GM19467 (cell line): ENCODE measurements around the gene DDX10.
"Not testable (repeated sequence)": the region's sequence is repeated elsewhere in the genome, so short reads cannot be mapped to it uniquely, and the experiment has no call there.

Experiments
- ATAC-seq: cut with Tn5 transposase; IDR thresholded peaks from one replicate; pipeline ENCODE4 v1.9.1; 2021; ENCODE audit warnings: mild to moderate bottlenecking, moderate library complexity; ENCODE audit not compliant: unreplicated experiment

DDX10 gene

DNA sequence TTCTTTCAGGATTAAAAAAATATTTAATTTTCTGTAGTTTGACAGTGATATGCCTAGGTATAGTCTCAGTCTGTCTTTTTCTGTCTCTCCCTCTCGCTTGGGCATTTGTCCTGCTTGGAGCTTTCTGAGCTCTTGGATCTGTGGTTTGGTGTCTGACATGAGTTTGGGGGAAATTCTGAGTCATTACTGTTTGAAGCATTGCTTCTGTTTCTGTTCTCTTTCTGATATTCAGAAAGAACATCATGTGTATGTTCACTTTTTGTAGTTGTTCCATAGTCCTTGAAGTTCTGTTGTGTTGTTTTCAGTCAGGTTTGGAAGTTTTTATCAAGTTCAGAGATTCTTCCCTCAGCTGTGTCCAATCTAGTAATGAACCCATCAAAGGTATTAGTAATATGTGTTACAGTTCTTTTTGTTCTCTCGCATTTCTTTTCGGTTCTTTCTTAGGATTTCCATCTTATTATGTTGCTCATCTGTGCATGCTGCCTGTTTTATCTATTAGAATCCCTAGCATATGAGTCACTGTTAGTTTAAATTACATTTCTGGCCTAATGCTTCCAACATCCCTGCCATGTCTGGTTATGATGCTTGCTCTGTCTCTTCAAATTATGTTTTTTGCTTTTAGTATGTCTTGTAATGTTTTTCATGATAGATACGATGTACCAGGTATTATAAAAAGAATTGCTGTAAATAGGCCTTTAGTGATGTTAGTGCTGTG lies 48.4 kb downstream of the DDX10 start:
- no peak for ATAC-seq

DNA sequence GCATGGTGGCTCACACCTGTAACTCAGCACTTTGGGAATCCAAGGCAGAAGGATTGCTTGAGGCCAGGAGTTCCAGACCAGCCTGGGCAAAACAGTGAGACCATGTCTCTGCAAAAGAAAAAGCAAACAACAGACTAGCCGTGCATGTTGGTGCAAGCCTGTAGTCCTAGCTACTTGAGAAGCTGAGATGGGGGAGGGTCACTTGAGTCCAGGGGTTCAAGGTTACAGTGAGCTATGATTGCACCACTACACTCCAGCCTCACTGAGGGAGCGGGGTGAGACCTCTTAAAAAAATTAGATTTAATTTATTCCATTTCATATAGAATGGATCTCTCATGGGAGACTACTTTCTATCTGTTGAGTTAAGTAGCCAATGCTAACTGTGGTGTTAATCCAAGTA lies 50.4 kb downstream of the DDX10 start:
- no peak for ATAC-seq

DNA sequence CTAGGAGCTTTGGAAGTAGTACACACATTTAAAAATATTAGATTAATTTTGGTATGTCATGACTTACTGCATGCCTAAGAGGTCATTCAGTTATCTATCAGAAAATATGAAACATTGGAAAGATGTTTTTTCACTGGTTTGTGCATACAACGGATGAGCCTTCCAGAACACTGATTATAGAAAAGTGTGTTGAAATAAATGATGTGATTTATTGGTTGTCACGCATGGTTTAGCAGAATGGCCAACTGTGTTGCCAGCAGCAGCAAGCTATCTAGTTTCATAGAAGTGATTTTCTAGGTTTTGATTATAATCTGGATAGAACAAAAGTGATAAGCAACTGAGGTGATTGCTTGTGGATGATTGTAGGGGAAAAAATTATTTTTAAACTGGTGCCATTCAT lies 53.6 kb downstream of the DDX10 start:
- no peak for ATAC-seq

DNA sequence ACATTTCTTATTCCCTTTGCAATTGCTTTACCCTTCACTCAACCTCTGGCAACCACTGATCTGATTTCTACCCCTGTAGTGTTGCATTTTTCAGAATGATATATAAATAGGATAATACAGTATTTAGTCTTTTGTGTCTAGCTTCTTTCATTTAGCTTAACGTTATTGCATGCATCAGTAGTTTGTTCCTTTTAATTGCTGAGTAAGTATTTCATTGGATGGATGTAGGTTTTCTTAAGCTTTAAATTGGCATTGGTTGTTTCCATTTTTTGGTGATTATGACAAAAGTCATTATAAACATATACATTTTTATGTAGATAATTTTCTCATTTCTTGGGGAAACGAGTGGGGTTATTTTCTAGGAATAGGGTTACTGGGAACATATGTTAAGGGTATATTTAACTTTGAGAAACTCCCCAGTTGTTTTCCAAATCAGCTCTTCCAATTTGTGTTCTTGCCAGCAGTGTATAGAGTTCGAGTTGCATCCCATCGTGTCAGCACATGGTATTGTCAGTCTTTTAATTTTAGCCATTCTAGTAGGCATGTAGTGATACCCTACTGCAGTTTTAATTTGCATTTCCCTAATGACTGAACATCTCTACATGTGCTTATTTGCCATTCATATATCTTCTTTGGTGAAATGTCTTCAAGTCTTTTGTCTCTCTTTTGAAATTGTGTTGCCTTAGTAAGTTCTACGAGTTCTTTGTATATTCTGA lies 60.3 kb downstream of the DDX10 start:
- ATAC-seq = no peak

DNA sequence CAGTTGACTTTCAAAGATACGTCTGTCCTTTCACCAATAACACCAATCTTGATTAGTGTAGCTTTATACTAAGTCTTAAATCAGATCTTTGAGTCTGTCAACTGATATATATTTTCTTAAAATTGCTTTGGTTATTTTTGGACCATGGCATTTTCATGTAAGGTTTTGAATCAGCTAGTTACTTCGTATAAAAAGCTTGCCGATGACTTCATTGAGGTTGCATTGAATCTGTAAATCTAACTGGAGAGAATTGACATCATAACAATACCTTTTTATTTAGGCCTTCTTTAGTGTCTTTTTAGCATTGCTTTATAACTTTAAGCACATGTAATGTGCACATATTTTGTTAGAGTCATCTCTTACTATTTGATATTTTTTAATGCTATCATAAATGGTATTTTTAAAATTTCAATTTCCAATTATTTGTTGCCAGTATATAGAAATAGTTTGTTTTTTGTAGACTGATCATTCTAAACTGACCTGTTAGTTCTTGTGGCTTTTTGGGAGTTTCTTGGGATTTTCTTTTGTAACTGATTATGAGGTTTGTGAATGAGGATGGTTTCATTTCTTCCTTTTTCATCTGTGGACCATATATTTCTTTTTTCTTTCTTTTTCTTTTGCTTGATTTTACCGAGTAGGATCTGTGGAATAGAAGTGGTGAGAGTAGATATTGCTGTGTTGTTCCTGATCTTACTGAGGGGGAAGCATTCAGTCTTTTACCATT lies 61.4 kb downstream of the DDX10 start:
- ATAC-seq = no peak

DNA sequence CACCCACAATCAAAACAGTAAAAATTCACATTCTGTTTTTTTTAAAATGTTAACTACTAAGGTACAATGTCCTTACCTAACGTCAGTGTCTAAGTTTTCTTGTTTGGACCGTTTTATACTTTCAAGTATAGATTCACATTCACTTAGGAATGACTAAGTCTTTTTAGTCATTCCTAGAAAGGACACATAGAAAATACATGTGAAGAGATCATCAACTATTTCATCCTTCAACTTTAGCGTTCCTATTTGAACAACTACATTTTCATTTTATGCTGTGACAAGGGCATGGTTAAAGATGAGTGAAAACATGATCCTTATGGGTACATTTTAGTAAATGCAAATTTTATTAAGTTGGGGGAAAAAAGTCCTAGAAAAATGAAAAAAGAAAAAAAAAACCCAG lies 62.8 kb downstream of the DDX10 start:
- no peak for ATAC-seq

DNA sequence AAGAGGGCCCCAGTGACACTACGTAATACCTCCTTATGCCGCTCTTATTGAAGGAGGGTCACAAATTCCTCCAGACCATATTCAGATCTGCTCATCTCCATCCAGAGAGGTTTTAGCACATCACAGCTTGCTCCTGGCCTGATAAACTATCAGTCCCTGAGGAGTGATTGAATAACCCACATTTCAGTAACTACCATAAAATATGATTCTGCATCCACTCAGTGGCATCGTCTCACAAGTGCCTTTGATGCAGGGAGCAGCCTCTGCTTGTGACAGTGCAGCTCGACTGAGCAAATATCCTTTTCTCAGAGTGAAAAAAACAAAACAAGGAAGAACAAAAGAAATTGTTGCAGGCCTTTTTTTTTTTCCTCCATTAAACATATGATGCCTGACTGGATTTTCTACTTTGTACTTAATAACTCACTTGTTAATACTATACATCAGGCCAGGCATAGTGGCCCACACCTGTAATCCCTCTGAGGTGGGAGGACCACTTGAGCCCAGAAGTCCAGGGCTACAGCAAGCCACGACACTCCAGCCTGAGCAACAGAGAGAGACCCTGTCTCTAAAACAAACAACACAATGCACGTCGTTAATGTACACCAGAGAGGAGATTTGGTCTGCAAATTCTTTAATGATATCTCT lies 64.5 kb downstream of the DDX10 start:
- ATAC-seq = no peak

DNA sequence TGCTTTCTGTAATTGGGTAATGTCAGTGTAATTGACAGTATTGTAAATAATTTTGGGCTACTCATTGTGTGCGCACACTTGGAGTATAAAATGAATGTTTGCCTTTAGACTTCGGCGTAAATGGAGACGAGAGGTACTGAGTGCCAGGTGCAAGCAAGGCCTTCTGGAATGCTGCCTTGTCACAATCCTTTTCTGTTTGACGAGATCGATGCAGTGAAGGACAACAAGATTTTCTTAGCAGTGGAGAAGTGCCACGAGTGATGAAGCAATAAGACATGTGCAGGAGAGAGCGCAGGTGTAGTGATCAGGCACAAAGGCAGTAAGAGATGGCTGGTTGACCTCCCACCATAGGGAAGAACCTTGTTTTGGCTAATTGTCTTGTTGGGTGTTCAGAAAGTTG lies 67.5 kb downstream of the DDX10 start:
- ATAC-seq = no peak

DNA sequence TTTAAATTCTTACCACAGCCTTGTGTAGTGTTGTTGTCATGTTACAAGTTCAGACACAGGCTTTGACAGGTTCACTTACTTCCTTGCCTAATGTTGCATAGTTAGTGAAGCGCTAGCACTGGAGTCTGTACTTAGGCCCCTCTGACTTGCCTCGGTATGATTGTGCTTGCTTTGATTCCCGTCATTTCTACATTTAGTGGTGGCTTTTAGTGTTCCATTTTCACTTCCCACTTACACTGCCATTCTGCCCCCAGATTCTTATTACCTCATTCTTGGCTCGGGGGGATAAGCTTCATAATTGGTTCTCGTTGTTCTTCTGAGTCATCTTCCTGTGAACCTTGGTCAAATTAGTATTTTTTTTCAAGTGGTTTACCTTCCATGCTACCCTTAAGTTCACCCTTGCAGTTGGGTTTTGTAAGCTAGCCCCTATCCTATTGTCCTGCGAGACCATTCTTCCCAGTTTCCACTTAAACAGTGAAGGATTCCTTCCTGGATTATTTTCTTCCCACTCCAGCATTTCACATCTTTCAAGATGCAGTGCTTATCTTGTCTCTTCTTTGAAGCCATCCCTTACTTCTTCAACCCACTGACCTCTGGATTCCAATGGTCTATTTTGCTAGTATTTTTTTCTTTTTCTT lies 68.7 kb downstream of the DDX10 start:
- ATAC-seq = peak; percentile 82

DNA sequence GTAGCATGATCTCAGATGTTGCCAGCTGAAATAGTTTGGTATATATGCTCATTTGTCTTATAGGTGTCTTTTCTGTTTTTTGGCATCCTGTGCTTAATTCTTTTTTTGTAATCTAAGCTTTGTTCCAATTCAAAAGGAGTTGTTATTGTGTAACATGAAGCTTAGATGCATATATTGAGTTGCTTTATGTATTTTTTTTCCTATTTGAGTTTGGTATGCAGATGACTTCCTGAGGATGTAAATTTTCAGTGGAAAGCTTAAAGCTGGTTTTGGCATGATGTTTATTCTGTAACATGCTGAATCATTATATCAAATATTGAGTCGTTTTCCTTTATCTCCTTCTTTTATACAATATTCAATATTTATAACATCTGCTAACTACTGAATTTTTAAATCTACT lies 69.4 kb downstream of the DDX10 start:
- ATAC-seq = no peak

DNA sequence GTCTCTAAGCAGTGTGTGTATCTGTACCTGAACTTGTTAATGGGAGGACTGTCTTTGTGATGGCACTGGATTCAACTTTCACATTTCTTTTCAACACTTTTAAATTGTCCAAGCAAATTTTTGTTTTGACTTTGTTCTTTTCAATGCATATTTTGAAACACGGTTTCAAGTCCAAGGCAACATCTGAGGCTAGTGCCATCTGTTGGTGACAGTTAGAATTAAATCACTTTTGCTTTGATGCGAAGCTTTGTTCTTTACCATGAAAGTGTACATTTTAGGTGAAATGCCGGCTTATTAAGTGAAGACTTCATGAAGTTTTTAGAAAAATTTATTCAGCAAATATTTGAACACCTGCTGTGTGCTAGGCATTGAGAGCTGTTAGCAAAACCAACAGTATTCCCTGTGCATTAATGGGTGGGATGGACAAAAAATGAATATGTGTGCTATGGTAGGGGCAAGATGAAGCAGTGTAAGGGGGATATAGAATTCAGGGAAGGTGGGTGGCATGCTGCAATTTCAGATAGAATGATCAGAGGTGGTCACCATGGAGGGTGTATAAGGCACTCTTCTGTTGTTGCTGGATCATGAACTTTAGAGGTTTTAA lies 70.2 kb downstream of the DDX10 start:
- ATAC-seq = no peak

DNA sequence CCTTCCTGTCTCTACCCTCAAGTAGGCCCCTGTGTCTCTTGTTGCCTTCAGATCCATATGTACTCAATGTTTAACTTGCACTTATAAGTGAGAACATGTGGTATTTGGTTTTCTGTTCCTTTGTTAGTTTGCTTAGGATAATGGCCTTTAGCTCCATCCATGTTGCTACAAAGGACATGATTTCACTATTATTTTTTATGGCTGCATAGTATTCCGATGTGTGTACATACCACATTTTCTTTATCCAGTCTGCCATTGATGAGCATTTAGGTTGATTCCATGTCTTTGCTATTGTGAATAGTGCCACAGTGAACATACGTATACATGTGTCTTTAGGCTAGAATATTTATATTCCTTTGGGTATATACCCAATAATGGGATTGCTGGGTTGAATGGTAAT lies 75.3 kb downstream of the DDX10 start:
- ATAC-seq = not testable (repeated sequence)

DNA sequence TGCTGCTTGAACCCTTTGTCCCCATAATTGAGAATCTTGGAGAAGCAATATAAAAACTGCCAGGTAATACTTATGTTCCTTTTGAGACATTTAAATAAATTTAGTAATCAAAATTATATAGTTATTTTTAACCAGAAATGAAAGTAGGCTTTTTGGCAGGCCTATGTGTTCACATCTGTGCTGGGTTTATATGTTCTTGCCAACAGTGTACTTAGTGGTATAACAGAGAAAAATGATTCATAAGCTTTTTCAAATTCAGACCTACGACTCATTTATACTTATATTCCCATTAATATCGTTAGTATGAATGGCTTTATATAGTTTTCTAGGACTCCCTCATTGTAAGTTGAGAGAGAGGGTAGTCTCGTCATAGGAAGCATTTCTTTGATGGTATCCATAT lies 79.0 kb downstream of the DDX10 start:
- no peak for ATAC-seq

DNA sequence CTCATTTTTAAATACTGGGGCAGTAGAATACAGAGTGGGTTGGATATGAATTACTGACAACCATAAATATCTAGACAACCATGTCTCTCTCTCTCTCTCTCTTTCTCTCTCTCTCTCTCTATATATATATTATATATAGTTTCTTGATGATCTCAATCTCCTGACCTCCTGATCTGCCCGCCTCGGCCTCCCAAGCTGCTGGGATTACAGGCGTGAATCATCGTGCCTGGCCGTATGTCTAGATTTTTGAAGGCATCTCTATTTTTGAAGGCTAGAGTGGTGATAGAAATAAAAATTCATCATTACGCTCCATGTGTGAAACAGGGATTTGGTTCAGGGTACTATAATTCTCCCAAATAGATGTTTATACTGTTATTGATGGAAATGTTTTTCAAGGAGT lies 84.1 kb downstream of the DDX10 start:
- ATAC-seq = no peak

DNA sequence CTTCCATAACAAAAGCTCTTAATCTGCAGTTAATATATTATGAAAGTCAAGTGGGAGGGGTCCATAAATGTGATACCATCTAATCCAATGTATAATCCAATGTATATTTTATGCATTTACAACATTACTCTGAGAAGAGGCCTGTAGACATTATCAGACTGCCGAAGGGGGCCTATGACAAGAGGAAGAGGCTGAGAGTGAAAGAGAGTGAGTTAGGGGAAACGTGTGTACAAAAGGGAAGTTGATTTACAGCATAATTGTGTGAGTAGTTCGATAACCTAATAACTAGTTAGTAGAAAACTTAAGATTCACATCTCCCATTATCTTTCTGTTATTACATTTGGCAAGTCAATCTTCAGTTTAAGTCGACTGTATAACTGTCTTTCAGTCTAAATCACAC lies 86.6 kb downstream of the DDX10 start:
- no peak for ATAC-seq

DNA sequence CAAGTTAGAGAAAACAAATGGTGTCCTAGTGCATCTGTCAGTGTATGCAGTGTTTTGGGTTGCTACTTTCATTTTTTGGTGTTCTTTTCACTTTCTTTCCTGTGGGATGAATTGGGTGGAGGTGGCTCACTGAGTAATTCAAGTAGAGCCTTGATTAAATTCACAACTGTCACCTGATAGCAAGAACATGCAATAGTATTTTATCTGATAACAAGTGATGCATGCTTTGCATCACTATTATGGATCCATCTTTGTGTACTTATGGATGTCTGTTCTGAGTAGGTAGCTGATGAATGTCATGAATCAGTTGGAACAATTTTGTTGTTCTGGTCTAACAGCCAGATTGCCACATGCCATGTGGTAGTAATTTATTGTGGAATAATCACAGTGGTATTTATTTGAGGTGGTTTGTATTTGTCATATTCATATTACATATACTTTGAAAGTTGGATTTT lies 87.5 kb downstream of the DDX10 start:
- no peak for ATAC-seq

DNA sequence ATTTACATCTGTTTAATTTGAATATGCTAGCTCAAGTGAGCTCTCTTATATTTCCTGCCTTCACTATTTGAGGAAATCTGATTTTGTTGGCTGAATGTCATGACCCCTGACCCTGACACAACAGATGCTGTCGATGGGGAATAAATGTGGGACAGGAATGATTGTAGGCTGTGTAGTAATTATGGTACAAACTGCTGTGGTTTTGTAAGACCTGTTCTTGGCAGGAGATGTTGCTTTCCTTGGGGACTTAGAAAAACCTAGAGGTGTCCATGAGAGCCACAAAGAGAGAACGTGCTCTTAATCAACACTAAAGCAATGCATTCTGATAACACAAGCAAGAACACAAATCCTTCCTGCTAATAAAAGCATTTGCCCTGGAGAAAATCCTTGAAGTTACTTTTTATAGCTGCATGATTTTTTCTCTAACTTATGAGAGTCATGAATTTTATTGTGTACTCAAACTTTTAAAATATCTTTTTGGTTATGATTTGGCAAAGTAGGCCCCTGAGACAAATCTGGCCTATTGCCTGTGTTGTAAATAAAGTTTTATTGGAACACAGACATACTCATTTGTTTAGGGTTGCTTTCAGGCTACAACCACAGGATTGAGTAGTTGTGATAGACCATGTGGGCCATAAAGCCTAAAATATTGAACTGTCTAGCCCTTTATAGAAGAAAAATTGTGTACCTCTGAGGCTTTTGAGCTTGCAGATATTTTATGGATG lies 90.2 kb downstream of the DDX10 start:
- ATAC-seq = no peak

DNA sequence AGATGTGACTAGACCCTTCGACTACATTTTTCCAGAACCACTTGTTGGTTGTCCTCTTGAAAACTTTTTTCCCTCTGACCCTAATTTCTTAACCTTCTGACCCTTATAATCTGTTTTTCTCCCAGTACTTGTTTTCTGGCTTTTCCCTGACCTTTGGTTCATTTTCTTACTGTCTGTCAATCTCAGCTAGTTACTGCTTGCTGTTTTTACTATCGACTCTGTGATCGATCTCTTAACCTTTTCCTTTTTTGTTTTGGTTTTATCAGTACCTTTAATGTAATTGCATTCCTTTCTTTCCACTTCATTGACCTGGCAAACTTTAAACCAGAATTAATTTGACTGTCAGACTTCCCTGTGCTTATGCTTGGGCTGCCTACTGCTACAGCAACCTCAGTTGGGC lies 92.8 kb downstream of the DDX10 start:
- ATAC-seq = no peak

DNA sequence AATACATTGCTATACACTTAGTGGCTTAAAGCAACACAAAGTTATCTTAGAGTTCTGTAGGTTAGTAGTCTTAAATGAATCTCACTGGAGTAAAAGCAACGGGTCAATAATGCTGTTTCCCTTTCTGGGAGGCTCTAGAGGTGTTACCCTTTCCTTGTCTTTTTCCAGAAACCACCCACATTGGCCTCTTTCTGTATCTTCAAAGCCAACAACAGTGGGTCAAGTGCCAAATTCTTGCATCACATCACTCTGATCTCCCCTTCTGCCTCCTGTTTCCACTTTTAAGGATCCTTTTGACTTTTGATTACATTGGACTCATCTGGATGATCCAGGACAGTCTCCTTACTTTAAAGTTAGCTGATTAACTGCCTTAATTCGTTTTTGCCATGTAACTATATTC lies 93.6 kb downstream of the DDX10 start:
- no peak for ATAC-seq

DNA sequence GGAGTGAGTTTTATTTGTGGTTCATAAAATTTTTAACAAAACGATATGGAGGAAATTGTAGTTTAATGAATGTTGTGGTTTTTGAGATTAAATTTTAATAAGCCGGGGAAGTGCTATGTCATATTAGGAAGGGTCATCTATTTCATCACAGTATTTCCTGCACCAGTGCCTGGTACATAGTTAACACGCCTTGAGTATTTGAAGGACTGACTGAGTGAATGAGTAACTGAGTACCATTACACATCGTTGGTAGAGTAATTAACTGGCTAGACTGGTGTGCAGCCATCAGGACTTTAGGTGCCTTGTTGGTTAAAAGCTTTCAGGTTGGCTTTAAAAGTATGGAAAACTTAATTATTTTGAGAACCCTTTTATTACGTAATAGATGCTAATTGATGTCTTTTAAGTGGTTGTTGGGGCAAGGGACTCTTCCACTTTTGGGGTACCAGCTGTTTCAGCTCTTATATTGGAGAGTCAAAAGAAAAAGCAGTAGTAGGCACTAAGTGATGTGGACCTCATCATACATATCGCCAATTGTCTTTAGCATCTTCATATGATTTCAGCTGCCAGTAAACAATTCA lies 101.8 kb downstream of the DDX10 start:
- ATAC-seq = no peak
